RPMI7951 (cell line): ENCODE measurements around the gene QRICH2. TPM values are rescaled to one million over a fixed set of nuclear protein-coding genes. Genes with fewer than 3 reads are reported as not detected.
"Not testable (repeated sequence)": the region's sequence is repeated elsewhere in the genome, so short reads cannot be mapped to it uniquely, and the experiment has no call there.

Source experiments
- DNase-seq: peaks from one replicate; pipeline ENCODE4 v3.0.0-alpha.2; 2012; ENCODE audit warnings: low read depth
- total RNA-seq: library from RNA; depleted of rRNA; stranded (reverse); fragments of >200 nt; shearing (Covaris generic); gene quantifications from 2 replicates; pipeline ENCODE4 v1.2.3, GENCODE V29; 2014; rRNA removed

Gene QRICH2
- 0.48 and 0.59 TPM in 2 replicates for total RNA-seq

GRCh38 chr17:76307966-76308338 lies at the start of gene QRICH2:
Gene QRICH2, minus strand, starts transcription at chr17:76308276. Its CDS starts 278 bp downstream, at chr17:76307998.
- no peak for DNase-seq

- DNase-seq: no peak
These were observed 49.6 kb upstream of the QRICH2 start for GRCh38 chr17:76357597-76358158.

- DNase-seq: no peak
These were observed 48.9 kb upstream of the QRICH2 start for GRCh38 chr17:76356803-76357456.

GRCh38 chr17:76354747-76355310 lies 46.8 kb upstream of the QRICH2 start:
- peak; percentile 39 for DNase-seq

GRCh38 chr17:76354317-76354729 lies 46.2 kb upstream of the QRICH2 start:
- no peak for DNase-seq

- peak; percentile 89 for DNase-seq
These were observed 45.7 kb upstream of the QRICH2 start, which contains the start of gene PRPSAP1 for GRCh38 chr17:76353599-76354316. Gene PRPSAP1, minus strand, starts transcription at chr17:76353916. Its CDS starts 213 bp downstream, at chr17:76353703.

GRCh38 chr17:76353004-76353598 lies 45.0 kb upstream of the QRICH2 start:
- peak; percentile 11 for DNase-seq

GRCh38 chr17:76351526-76352071 lies 43.5 kb upstream of the QRICH2 start:
- no peak for DNase-seq

GRCh38 chr17:76350463-76350862 lies 42.4 kb upstream of the QRICH2 start:
- no peak for DNase-seq

- not testable (repeated sequence) for DNase-seq
These were observed 38.9 kb upstream of the QRICH2 start for GRCh38 chr17:76346936-76347335.

GRCh38 chr17:76345377-76345974 lies 37.4 kb upstream of the QRICH2 start:
- DNase-seq: no peak

GRCh38 chr17:76343106-76343505 lies 35.0 kb upstream of the QRICH2 start:
- DNase-seq: no peak

GRCh38 chr17:76341301-76341700 lies 33.2 kb upstream of the QRICH2 start:
- DNase-seq: no peak

- peak; percentile 62 for DNase-seq
These were observed 29.3 kb upstream of the QRICH2 start for GRCh38 chr17:76337413-76337777.

GRCh38 chr17:76336756-76337412 lies 28.8 kb upstream of the QRICH2 start:
- peak; percentile 7 for DNase-seq

- DNase-seq: no peak
These were observed 27.8 kb upstream of the QRICH2 start for GRCh38 chr17:76335716-76336381.

- no peak for DNase-seq
These were observed 25.8 kb upstream of the QRICH2 start for GRCh38 chr17:76333673-76334505.

GRCh38 chr17:76331083-76331482 lies 23.0 kb upstream of the QRICH2 start:
- DNase-seq: no peak

GRCh38 chr17:76329664-76330063 lies 21.6 kb upstream of the QRICH2 start:
- no peak for DNase-seq
